ENCODE results near the gene ETS1.

DNA sequence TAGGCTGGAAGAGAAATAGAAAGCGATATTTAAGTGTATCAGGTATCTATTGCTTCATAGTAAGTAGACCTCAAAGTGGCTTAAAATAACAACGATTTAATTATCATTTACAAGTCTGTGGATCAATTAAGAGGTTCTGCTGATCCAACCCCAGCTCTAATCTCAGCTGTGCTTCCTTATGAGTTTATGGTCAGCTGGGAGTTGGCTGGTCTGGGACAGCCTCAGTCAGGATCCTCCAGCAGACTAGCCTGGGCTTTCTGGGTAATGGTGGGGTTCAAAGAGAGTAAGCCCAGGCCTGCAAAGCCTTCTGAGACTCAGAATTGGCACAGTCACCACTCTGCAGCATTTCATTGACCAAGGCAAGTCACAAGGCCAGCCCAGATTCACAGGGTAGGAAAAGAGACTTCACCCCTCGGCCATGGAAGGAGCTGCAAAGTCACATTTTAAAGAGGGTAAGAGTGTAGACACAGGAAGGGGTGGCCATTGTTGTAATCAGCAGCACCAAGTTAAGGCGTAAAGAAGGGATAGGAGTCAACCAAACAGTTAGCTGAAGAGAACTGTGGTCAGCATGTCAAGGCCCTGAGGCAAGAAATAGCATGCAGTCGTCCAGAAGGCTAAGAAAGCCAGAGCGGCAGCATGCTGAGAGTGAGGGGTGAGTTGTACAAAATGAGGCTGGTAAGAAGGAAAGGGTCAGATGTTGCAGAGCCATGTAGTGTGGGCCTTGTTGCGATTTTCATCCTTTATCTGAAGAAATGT lies 168.2 kb downstream of the ETS1 start:
- no peak for TF ChIP-seq CTCF (IDR thresholded peaks at IDR 0.05)
- TF ChIP-seq EP300 (IDR thresholded peaks at IDR 0.05) = no peak
